ENCODE data around the gene FNIP2. TPM values are rescaled to one million over a fixed set of nuclear protein-coding genes. Genes with fewer than 3 reads are reported as not detected.
"Not testable (repeated sequence)": the region's sequence is repeated elsewhere in the genome, so short reads cannot be mapped to it uniquely, and the experiment has no call there.

FNIP2 gene
- total RNA-seq, 1 experiment from 2014 or later = 0.56 TPM

DNA sequence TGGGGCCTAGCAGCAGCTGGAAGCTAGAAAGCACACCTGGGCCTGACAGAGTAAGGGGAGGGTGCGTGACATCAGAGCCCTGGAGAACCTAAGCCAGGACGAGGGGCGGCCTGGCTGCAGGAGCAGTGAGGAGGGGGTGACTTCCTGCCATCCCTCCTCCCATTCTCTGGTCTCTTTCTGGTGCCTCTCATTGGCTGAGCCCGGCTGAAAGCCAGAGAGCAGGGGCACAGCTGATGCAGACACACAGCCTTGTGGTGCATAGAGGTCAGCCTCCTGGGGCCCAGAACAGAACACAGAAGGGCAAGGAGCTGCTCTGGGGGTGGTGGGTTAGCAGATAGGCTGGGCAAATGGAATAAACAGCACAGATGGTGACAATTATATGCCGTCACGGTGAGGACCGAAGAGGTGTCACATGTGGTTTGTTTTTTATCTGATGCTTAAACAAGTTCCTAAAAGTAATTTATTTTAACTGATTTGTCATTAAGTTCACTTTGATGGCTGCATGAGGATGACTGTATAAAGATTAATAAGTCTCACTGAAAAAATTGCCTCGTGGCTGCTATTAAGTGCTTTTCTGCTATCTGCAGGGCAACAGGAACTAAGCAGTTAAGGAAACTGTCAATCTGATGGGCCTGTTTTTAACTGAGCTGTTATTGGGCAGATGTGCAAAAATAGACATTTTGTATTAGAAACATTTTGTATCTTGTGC lies 102.0 kb downstream of the FNIP2 start:
- H3K36me3 ChIP-seq (ENCODE audit: insufficient read depth, low read length) = no peaks in the 10 kb centered on the region
- no peak overlapping the region for H2AFZ ChIP-seq (ENCODE audit: low read length)
- no peaks in the 10 kb centered on the region for H3K9me2 ChIP-seq (replicated peaks; ENCODE audit: insufficient read depth, low read length)
- no peak overlapping the region for H3K27ac ChIP-seq (ENCODE audit: low read length)
- H3K9me3 ChIP-seq (ENCODE audit: low read length) = no peaks in the 10 kb centered on the region
- no peak for DNase-seq
- H3K79me2 ChIP-seq (ENCODE audit: low read length) = no peaks in the 10 kb centered on the region
- H3K4me1 ChIP-seq (ENCODE audit: low read length) = no peaks in the 10 kb centered on the region
- no peak overlapping the region for H3K4me2 ChIP-seq (ENCODE audit: low read depth, low read length, poor library complexity, severe bottlenecking)
- H3K9ac ChIP-seq (ENCODE audit: low read length) = no peak overlapping the region
- H4K20me1 ChIP-seq (ENCODE audit: insufficient read depth, low read depth, low read length) = no peaks in the 10 kb centered on the region
- H3K27me3 ChIP-seq (ENCODE audit: low read length) = no peaks in the 10 kb centered on the region
- H3K4me3 ChIP-seq (ENCODE audit: low read length) = no peak overlapping the region

DNA sequence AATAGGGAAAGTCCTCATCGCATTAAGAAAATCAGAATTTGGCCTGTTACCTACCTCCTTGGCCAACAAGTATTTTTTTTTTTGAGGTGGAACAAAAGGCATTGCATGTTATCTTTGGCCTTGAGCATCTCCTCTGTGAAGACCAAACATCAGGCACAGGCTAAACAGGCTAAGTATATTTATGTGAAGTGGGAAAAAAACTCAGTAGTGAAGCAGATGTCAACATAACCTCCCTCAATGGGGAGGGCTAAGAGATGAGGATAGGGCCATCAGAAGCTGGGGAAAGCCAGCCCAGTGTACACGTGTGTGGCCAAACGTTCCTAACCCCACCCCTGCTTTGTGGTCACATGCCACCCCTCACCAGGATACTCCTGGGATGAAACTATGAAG lies 102.5 kb downstream of the FNIP2 start:
- DNase-seq = no peak
- H4K20me1 ChIP-seq (ENCODE audit: insufficient read depth, low read depth, low read length) = no peaks in the 10 kb centered on the region
- no peak overlapping the region for H3K9ac ChIP-seq (ENCODE audit: low read length)
- no peaks in the 10 kb centered on the region for H3K36me3 ChIP-seq (ENCODE audit: insufficient read depth, low read length)
- H3K4me2 ChIP-seq (ENCODE audit: low read depth, low read length, poor library complexity, severe bottlenecking) = no peak overlapping the region
- H3K27me3 ChIP-seq (ENCODE audit: low read length) = no peaks in the 10 kb centered on the region
- no peaks in the 10 kb centered on the region for H3K4me1 ChIP-seq (ENCODE audit: low read length)
- H3K9me2 ChIP-seq (replicated peaks; ENCODE audit: insufficient read depth, low read length) = no peaks in the 10 kb centered on the region
- no peaks in the 10 kb centered on the region for H3K9me3 ChIP-seq (ENCODE audit: low read length)
- H2AFZ ChIP-seq (ENCODE audit: low read length) = no peak overlapping the region
- H3K79me2 ChIP-seq (ENCODE audit: low read length) = no peaks in the 10 kb centered on the region
- no peak overlapping the region for H3K4me3 ChIP-seq (ENCODE audit: low read length)
- H3K27ac ChIP-seq (ENCODE audit: low read length) = no peak overlapping the region

DNA sequence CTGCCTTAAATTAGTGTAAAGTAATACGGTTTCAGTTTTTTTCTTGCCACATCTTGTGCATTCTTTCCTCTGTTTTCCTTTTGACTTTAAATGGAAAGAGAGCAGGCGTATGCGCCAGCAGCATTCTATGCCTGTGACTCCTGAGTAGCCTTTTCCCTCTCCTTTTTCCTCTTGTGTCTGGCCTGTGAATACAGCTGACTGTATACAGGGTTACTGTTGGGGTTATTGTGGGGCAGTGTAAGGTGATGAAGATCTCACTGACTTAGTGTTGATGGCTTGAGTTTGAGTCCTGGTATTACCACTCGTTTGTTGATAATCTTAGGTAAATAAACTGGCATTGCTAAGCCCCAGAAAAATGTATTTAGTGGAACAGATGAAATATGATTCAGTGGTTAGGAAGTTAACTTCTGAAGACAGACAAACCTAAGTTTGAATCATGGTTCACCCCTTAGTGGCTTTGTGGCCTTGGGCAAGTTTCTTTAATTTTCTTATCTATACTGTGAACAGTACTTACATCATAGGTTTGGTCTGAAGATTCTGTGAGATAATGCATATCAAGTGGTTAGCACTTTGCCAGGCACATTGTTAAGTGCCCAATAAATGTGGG lies 105.1 kb downstream of the FNIP2 start:
- H3K4me2 ChIP-seq (ENCODE audit: low read depth, low read length, poor library complexity, severe bottlenecking) = no peak overlapping the region
- H3K9ac ChIP-seq (ENCODE audit: low read length) = no peak overlapping the region
- DNase-seq = no peak

DNA sequence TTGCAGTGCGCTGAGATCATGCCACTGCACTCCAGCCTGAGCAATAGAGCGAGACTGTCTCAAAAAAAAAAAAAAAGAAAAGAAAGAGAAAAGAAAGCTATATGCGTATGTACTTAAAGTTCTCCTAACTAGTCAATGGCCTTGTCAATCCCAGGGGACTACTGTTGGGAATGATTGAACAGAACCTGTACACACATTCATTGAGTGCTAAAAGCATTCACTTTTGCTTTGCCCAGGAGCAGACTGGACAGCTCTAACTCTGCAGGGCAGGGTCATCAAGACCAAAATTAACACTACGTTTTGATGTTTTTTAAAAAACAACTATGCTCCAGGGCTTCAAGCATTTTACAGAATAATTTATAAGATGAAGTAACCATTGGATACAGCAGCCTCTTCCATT lies 106.2 kb downstream of the FNIP2 start:
- no peaks in the 10 kb centered on the region for H3K9me3 ChIP-seq (ENCODE audit: low read length)

More for the DNA sequence above, 105.1 kb downstream of the FNIP2 start:
- Histone ChIP-seq H3K9me3 (ENCODE audit: low read length) (no peaks in the 10 kb centered on the region), H3K4me3 (ENCODE audit: low read length) (no peak overlapping the region), H2AFZ (ENCODE audit: low read length) (no peak overlapping the region), H3K79me2 (ENCODE audit: low read length) (no peaks in the 10 kb centered on the region), H3K36me3 (ENCODE audit: insufficient read depth, low read length) (no peaks in the 10 kb centered on the region), H3K4me1 (ENCODE audit: low read length) (no peaks in the 10 kb centered on the region), H3K27me3 (ENCODE audit: low read length) (no peaks in the 10 kb centered on the region), H3K27ac (ENCODE audit: low read length) (no peak overlapping the region), H4K20me1 (ENCODE audit: insufficient read depth, low read depth, low read length) (no peaks in the 10 kb centered on the region), H3K9me2 (replicated peaks; ENCODE audit: insufficient read depth, low read length) (no peaks in the 10 kb centered on the region)

DNA sequence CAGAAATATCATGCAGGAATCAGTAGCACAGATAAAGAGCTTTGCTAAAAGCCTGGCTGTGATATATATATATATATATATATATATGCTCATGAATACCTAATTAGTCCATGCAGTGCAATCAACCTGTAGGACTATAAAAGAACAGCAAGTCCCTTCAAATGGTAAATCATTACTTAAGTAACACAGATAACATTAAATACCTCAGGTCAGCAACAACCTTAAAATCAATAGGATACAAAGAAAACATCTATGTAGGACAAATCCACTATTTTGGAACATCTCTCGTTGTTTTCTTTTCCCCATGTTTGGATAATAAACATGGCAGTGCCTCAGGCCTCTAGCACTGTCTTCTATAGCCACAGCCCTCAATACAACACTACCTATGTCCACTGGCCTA lies 106.6 kb downstream of the FNIP2 start:
- Histone ChIP-seq H3K27me3 (ENCODE audit: low read length) (no peaks in the 10 kb centered on the region), H3K4me2 (ENCODE audit: low read depth, low read length, poor library complexity, severe bottlenecking) (no peak overlapping the region), H3K27ac (ENCODE audit: low read length) (no peak overlapping the region), H3K36me3 (ENCODE audit: insufficient read depth, low read length) (no peaks in the 10 kb centered on the region), H3K4me3 (ENCODE audit: low read length) (no peak overlapping the region), H4K20me1 (ENCODE audit: insufficient read depth, low read depth, low read length) (no peaks in the 10 kb centered on the region), H3K9me2 (replicated peaks; ENCODE audit: insufficient read depth, low read length) (no peaks in the 10 kb centered on the region), H3K9me3 (ENCODE audit: low read length) (no peaks in the 10 kb centered on the region), H2AFZ (ENCODE audit: low read length) (no peak overlapping the region), H3K9ac (ENCODE audit: low read length) (no peak overlapping the region), H3K4me1 (ENCODE audit: low read length) (no peaks in the 10 kb centered on the region), H3K79me2 (ENCODE audit: low read length) (no peaks in the 10 kb centered on the region)
- DNase-seq = no peak

More for the DNA sequence above, 106.2 kb downstream of the FNIP2 start:
- Histone ChIP-seq H3K27me3 (ENCODE audit: low read length) (no peaks in the 10 kb centered on the region), H3K36me3 (ENCODE audit: insufficient read depth, low read length) (no peaks in the 10 kb centered on the region), H3K4me2 (ENCODE audit: low read depth, low read length, poor library complexity, severe bottlenecking) (no peak overlapping the region), H3K4me3 (ENCODE audit: low read length) (no peak overlapping the region), H2AFZ (ENCODE audit: low read length) (no peak overlapping the region), H3K4me1 (ENCODE audit: low read length) (no peaks in the 10 kb centered on the region), H4K20me1 (ENCODE audit: insufficient read depth, low read depth, low read length) (no peaks in the 10 kb centered on the region), H3K79me2 (ENCODE audit: low read length) (no peaks in the 10 kb centered on the region), H3K9ac (ENCODE audit: low read length) (no peak overlapping the region), H3K9me2 (replicated peaks; ENCODE audit: insufficient read depth, low read length) (no peaks in the 10 kb centered on the region), H3K27ac (ENCODE audit: low read length) (no peak overlapping the region)
- DNase-seq = no peak

DNA sequence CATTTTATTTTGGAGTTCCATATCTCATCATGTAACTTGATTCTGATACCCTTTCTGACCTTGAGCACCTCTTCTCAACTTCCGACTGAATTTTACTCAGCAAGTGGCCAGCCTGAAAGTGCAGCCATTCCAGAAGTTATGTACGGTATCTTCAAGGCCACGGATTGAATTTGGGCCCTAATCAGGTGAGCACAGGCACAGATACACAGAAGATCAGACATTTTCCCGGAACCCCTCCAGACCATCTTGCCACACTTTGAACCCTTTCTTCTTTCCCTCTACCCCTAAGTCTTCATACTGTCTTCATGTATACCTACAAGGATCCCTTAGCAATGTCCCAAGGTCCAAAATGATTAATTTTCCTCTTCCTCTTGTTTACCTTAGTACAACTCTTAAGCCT lies 108.2 kb downstream of the FNIP2 start:
- Histone ChIP-seq H3K4me3 (ENCODE audit: low read length) (no peak overlapping the region), H3K27me3 (ENCODE audit: low read length) (no peaks in the 10 kb centered on the region), H3K9me2 (replicated peaks; ENCODE audit: insufficient read depth, low read length) (no peaks in the 10 kb centered on the region), H3K9me3 (ENCODE audit: low read length) (no peaks in the 10 kb centered on the region), H3K9ac (ENCODE audit: low read length) (no peak overlapping the region), H3K4me1 (ENCODE audit: low read length) (no peaks in the 10 kb centered on the region), H3K4me2 (ENCODE audit: low read depth, low read length, poor library complexity, severe bottlenecking) (no peak overlapping the region), H2AFZ (ENCODE audit: low read length) (no peak overlapping the region), H3K27ac (ENCODE audit: low read length) (no peak overlapping the region), H3K79me2 (ENCODE audit: low read length) (no peaks in the 10 kb centered on the region), H4K20me1 (ENCODE audit: insufficient read depth, low read depth, low read length) (no peaks in the 10 kb centered on the region), H3K36me3 (ENCODE audit: insufficient read depth, low read length) (no peaks in the 10 kb centered on the region)
- DNase-seq = no peak

DNA sequence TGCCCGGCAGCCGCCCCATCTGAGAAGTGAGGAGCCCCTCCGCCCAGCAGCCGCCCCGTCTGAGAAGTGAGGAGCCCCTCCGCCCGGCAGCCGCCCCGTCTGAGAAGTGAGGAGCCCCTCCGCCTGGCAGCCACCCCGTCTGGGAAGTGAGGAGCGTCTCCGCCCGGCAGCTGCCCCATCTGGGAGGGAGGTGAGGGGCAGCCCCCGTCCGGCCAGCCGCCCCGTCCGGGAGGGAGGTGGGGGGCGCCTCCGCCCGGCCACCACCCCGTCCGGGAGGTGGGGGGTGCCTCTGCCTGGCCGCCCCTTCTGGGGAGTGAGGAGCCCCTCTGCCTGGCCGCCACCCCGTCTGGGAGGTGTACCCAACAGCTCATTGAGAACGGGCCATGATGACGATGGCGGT lies 113.3 kb downstream of the FNIP2 start:
- not testable (repeated sequence) for H4K20me1 ChIP-seq (ENCODE audit: insufficient read depth, low read depth, low read length); H2AFZ ChIP-seq (ENCODE audit: low read length); H3K27me3 ChIP-seq (ENCODE audit: low read length); H3K9me3 ChIP-seq (ENCODE audit: low read length); H3K9ac ChIP-seq (ENCODE audit: low read length); H3K4me2 ChIP-seq (ENCODE audit: low read depth, low read length, poor library complexity, severe bottlenecking); H3K4me3 ChIP-seq (ENCODE audit: low read length); H3K79me2 ChIP-seq (ENCODE audit: low read length); H3K4me1 ChIP-seq (ENCODE audit: low read length); H3K27ac ChIP-seq (ENCODE audit: low read length); H3K9me2 ChIP-seq (replicated peaks; ENCODE audit: insufficient read depth, low read length); DNase-seq; H3K36me3 ChIP-seq (ENCODE audit: insufficient read depth, low read length)

DNA sequence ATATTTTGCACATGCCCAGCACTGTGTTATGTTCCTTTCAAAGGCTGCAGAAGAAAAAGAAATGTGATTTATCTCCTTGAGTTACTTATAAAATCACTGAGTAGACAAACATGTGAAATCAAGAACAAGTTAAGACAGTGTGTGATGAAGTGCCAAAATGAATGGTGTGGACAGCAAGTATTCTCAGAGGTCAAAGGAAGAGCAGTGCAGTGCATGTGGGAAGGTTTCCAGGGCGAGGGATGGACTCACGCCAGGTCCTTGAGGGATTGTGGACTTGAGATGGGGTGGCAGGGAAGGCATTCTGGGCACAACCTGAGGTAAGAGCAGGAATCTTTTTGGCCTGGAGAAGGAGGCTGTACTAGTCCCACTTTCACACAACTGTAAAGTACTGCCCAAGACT lies 115.5 kb downstream of the FNIP2 start:
- H3K4me1 ChIP-seq (ENCODE audit: low read length) = no peaks in the 10 kb centered on the region
- H3K79me2 ChIP-seq (ENCODE audit: low read length) = no peaks in the 10 kb centered on the region
- DNase-seq = no peak
- H3K36me3 ChIP-seq (ENCODE audit: insufficient read depth, low read length) = no peaks in the 10 kb centered on the region
- no peak overlapping the region for H3K27ac ChIP-seq (ENCODE audit: low read length)
- H3K9me2 ChIP-seq (replicated peaks; ENCODE audit: insufficient read depth, low read length) = no peaks in the 10 kb centered on the region
- H3K27me3 ChIP-seq (ENCODE audit: low read length) = no peaks in the 10 kb centered on the region
- no peak overlapping the region for H3K9ac ChIP-seq (ENCODE audit: low read length)
- no peak overlapping the region for H3K4me3 ChIP-seq (ENCODE audit: low read length)
- no peak overlapping the region for H3K4me2 ChIP-seq (ENCODE audit: low read depth, low read length, poor library complexity, severe bottlenecking)
- no peaks in the 10 kb centered on the region for H4K20me1 ChIP-seq (ENCODE audit: insufficient read depth, low read depth, low read length)
- H3K9me3 ChIP-seq (ENCODE audit: low read length) = no peaks in the 10 kb centered on the region
- no peak overlapping the region for H2AFZ ChIP-seq (ENCODE audit: low read length)

Data from Karpas-422 (cell line).